ENCODE results near the gene SMIM8.

- TF ChIP-seq, protein P1, sequence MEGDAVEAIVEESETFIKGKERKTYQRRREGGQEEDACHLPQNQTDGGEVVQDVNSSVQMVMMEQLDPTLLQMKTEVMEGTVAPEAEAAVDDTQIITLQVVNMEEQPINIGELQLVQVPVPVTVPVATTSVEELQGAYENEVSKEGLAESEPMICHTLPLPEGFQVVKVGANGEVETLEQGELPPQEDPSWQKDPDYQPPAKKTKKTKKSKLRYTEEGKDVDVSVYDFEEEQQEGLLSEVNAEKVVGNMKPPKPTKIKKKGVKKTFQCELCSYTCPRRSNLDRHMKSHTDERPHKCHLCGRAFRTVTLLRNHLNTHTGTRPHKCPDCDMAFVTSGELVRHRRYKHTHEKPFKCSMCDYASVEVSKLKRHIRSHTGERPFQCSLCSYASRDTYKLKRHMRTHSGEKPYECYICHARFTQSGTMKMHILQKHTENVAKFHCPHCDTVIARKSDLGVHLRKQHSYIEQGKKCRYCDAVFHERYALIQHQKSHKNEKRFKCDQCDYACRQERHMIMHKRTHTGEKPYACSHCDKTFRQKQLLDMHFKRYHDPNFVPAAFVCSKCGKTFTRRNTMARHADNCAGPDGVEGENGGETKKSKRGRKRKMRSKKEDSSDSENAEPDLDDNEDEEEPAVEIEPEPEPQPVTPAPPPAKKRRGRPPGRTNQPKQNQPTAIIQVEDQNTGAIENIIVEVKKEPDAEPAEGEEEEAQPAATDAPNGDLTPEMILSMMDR (IDR thresholded peaks at IDR 0.05), result no peak
- no peak for TF ChIP-seq POLR2A (IDR thresholded peaks at IDR 0.05)
These were observed 10.6 kb downstream of the SMIM8 start for GRCh38 chr6:87333033-87333432.
